ELR (cell line): ENCODE results near the gene RASGRF1.
A peak's percentile ranks its signal among the peaks of the same experiment; 100 is the strongest.
"Not testable (repeated sequence)": the region's sequence is repeated elsewhere in the genome, so short reads cannot be mapped to it uniquely, and the experiment has no call there.

Experiments
- DNase-seq: peaks from one replicate; pipeline ENCODE4 v3.0.0-alpha.2; 2015; ENCODE audit warnings: low read depth

The RASGRF1 gene

GRCh38 chr15:79035111-79035601 is 55.4 kb downstream of the RASGRF1 start:
- peak; percentile 51 for DNase-seq

- DNase-seq: no peak
Measured at GRCh38 chr15:79034284-79034683, 56.3 kb downstream of the RASGRF1 start.

GRCh38 chr15:79032656-79033055 is 57.9 kb downstream of the RASGRF1 start:
- DNase-seq: no peak

- no peak for DNase-seq
Measured at GRCh38 chr15:79031821-79032220, 58.8 kb downstream of the RASGRF1 start.

- no peak for DNase-seq
Measured at GRCh38 chr15:79031201-79031600, 59.4 kb downstream of the RASGRF1 start.

GRCh38 chr15:79030470-79030869 is 60.1 kb downstream of the RASGRF1 start:
- no peak for DNase-seq

- peak; percentile 58 for DNase-seq
Measured at GRCh38 chr15:79028411-79028964, 62.1 kb downstream of the RASGRF1 start.

GRCh38 chr15:79027532-79028410 is 62.8 kb downstream of the RASGRF1 start:
- no peak for DNase-seq

GRCh38 chr15:79025802-79026201 is 64.8 kb downstream of the RASGRF1 start:
- DNase-seq: no peak

GRCh38 chr15:79025201-79025600 is 65.4 kb downstream of the RASGRF1 start:
- DNase-seq: peak; percentile 26

GRCh38 chr15:79024493-79024892 is 66.1 kb downstream of the RASGRF1 start:
- DNase-seq: not testable (repeated sequence)

GRCh38 chr15:79023918-79024317 is 66.7 kb downstream of the RASGRF1 start:
- no peak for DNase-seq

- DNase-seq: no peak
Measured at GRCh38 chr15:79023546-79023890, 67.1 kb downstream of the RASGRF1 start.

GRCh38 chr15:79018960-79019359 is 71.6 kb downstream of the RASGRF1 start:
- DNase-seq: no peak

GRCh38 chr15:79017953-79018352 is 72.6 kb downstream of the RASGRF1 start:
- DNase-seq: no peak

GRCh38 chr15:79016527-79017170 is 73.9 kb downstream of the RASGRF1 start:
- no peak for DNase-seq

- no peak for DNase-seq
Measured at GRCh38 chr15:79015416-79015815, 75.2 kb downstream of the RASGRF1 start.

- no peak for DNase-seq
Measured at GRCh38 chr15:79010278-79010677, 80.3 kb downstream of the RASGRF1 start.

GRCh38 chr15:79009379-79009778 is 81.2 kb downstream of the RASGRF1 start:
- no peak for DNase-seq

- no peak for DNase-seq
Measured at GRCh38 chr15:79008659-79009058, 81.9 kb downstream of the RASGRF1 start.

- DNase-seq: peak; percentile 43
Measured at GRCh38 chr15:79007066-79007465, 83.5 kb downstream of the RASGRF1 start.

GRCh38 chr15:79006071-79006470 is 84.5 kb downstream of the RASGRF1 start:
- DNase-seq: no peak

GRCh38 chr15:79004336-79004735 is 86.2 kb downstream of the RASGRF1 start:
- DNase-seq: peak; percentile 93
